HepG2 (cell line): Measurements from ENCODE around the gene VKORC1. TPM values are rescaled to one million over a fixed set of nuclear protein-coding genes. Genes with fewer than 3 reads are reported as not detected.
A peak's percentile ranks its signal among the peaks of the same experiment; 100 is the strongest.

Source experiments
- DNMT1 ChIP-seq: sonication (generic); formaldehyde crosslinking; IDR thresholded peaks from 2 replicates; pipeline ENCODE4 v1.5.1; 2020; ENCODE audit warnings: mild to moderate bottlenecking, missing genetic modification reagents
- E2F5 ChIP-seq: sonication (generic); formaldehyde crosslinking; conservative IDR thresholded peaks from 2 replicates; pipeline ENCODE4 v1.4.0; 2020; ENCODE audit warnings: missing genetic modification reagents
- FIP1L1 ChIP-seq: fragments of 200-400 bp; formaldehyde crosslinking; IDR thresholded peaks from 2 replicates; pipeline ENCODE4 v1.6.1; 2018; ENCODE audit warnings: low read depth, mild to moderate bottlenecking, low read length, moderate library complexity, borderline replicate concordance; ENCODE audit not compliant: insufficient read depth
- FOXA3 ChIP-seq: IDR thresholded peaks from 2 replicates; pipeline ENCODE4 v1.6.1; 2016; ENCODE audit warnings: missing genetic modification reagents, missing compliant biosample characterization
- GPN1 ChIP-seq: sonication (generic); formaldehyde crosslinking; IDR thresholded peaks from 2 replicates; pipeline ENCODE4 v1.5.1; 2020; ENCODE audit warnings: missing genetic modification reagents, borderline replicate concordance
- MEIS2 ChIP-seq: sonication (generic); formaldehyde crosslinking; IDR thresholded peaks from 2 replicates; pipeline ENCODE4 v1.9.0; 2021; ENCODE audit warnings: mild to moderate bottlenecking, missing genetic modification reagents
- MYC ChIP-seq: sonication (generic); formaldehyde crosslinking; IDR thresholded peaks from 2 replicates; pipeline ENCODE4 v1.9.0; 2021; ENCODE audit warnings: missing genetic modification reagents, borderline replicate concordance
- PATZ1 ChIP-seq: sonication (generic); formaldehyde crosslinking; IDR thresholded peaks from 2 replicates; pipeline ENCODE4 v1.4.0; 2020; ENCODE audit warnings: missing genetic modification reagents
- POGK ChIP-seq: sonication (generic); formaldehyde crosslinking; conservative IDR thresholded peaks from 2 replicates; pipeline ENCODE4 v1.8.0; 2022; ENCODE audit warnings: mild to moderate bottlenecking, moderate library complexity, missing genetic modification reagents
- ZBTB25 ChIP-seq: IDR thresholded peaks from 2 replicates; pipeline ENCODE4 v1.6.1; 2018; ENCODE audit warnings: missing genetic modification reagents
- ZFP91 ChIP-seq: sonication (generic); formaldehyde crosslinking; IDR thresholded peaks from 2 replicates; pipeline ENCODE4 v1.9.0; 2022; ENCODE audit warnings: missing genetic modification reagents, mild to moderate bottlenecking, borderline replicate concordance
- ZNF326 ChIP-seq: sonication (generic); formaldehyde crosslinking; IDR thresholded peaks from 2 replicates; pipeline ENCODE4 v1.4.0; 2020; ENCODE audit warnings: missing genetic modification reagents, borderline replicate concordance
- ZNF34 ChIP-seq: sonication (generic); formaldehyde crosslinking; IDR thresholded peaks from 2 replicates; pipeline ENCODE4 v1.4.0; 2020; ENCODE audit warnings: mild to moderate bottlenecking, missing genetic modification reagents, borderline replicate concordance
- ZNF432 ChIP-seq: sonication (generic); formaldehyde crosslinking; IDR thresholded peaks from 2 replicates; pipeline ENCODE4 v1.5.0; 2020; ENCODE audit warnings: missing genetic modification reagents, mild to moderate bottlenecking, borderline replicate concordance
- ZNF574 ChIP-seq: sonication (generic); formaldehyde crosslinking; IDR thresholded peaks from 2 replicates; pipeline ENCODE4 v1.4.0; 2020; ENCODE audit warnings: missing genetic modification reagents
- ZSCAN31 ChIP-seq: sonication (generic); formaldehyde crosslinking; IDR thresholded peaks from 2 replicates; pipeline ENCODE4 v1.5.0; 2020; ENCODE audit warnings: low read depth, mild to moderate bottlenecking, missing genetic modification reagents
- polyA plus RNA-seq, 8 experiments: library from polyadenylated mRNA; depleted of rRNA in 3 of 8; stranded (reverse) in 7 of 8; unstranded in 1 of 8; fragments of >200 nt; fragmentation: Illumina TruSeq in 4 of 8; extraction: Trizol in 4 of 8; gene quantifications; 2 replicates each; pipeline versions ENCODE4 v1.2.1 to v1.2.3, GENCODE V29; 2011 to 2016; ENCODE audit warnings: low read depth in 4 of 8, missing spikeins in 1 of 8, mixed read lengths in 1 of 8; ENCODE audit not compliant: insufficient read depth in 1 of 8
- total RNA-seq, 5 experiments: library from RNA; depleted of rRNA; stranded (reverse); fragments of >200 nt; fragmentation: Illumina TruSeq; extraction: Trizol; gene quantifications; 2 replicates each; pipeline ENCODE4 v1.2.3, GENCODE V29; 2016; ENCODE audit warnings: low read depth in 1 of 5

The VKORC1 gene
- total and polyA plus RNA-seq, 2 of the 13 experiments (the other 11 are each of a cell fraction or from before 2014, with no cell fraction given) = 141 to 615 TPM

GRCh38 chr16:31142109-31143010 is 47.8 kb upstream of the VKORC1 start (continued):
- TF ChIP-seq E2F5 (CRISPR knock-in tag) = no peak; the same call in none of the 2 replicates
- peak; percentile 45; the same call in 1 of the 2 replicates for TF ChIP-seq PATZ1 (CRISPR knock-in tag)
- TF ChIP-seq DNMT1 (CRISPR knock-in tag) = peak; percentile 78; the same call in 1 of the 2 replicates
- TF ChIP-seq ZSCAN31 (CRISPR knock-in tag) = peak; percentile 98
- TF ChIP-seq ZNF574 (CRISPR knock-in tag) = peak; percentile 66
- TF ChIP-seq ZNF34 (CRISPR knock-in tag) = no peak
- no peak for TF ChIP-seq FIP1L1
- TF ChIP-seq ZNF326 = no peak
- peak; percentile 97 for TF ChIP-seq MYC (CRISPR knock-in tag)
- TF ChIP-seq POGK (CRISPR knock-in tag) = 0 out of 2 replicates have a peak, but pooled peaks have one; percentile 50
- TF ChIP-seq ZFP91 (CRISPR knock-in tag) = peak; percentile 39; the same call in 1 of the 2 replicates
- TF ChIP-seq FOXA3 (CRISPR knock-in tag) = no peak
- TF ChIP-seq MEIS2 (CRISPR knock-in tag) = peak; percentile 35
- TF ChIP-seq ZBTB25 = peak; percentile 45; the same call in 1 of the 2 replicates
- TF ChIP-seq ZNF432 (CRISPR knock-in tag) = no peak
- TF ChIP-seq GPN1 = no peak
